Trophoblast cell (in vitro differentiated cells and primary cell): Measurements from ENCODE around the gene ZNF23.

Experiments used
- DNase-seq, 2 donors: peaks; one replicate each; pipeline ENCODE4 v3.0.0-alpha.2; 2016
- H2AFZ ChIP-seq: 2 replicates; pipeline ENCODE4 v1.6.1; 2013; ENCODE audit warnings: low read length, moderate library complexity, mild to moderate bottlenecking; ENCODE audit not compliant: insufficient read depth, poor library complexity
- H2AK5ac ChIP-seq: 2 replicates; pipeline ENCODE4 v1.6.1; 2013; ENCODE audit warnings: mild to moderate bottlenecking, low read length
- H2BK120ac ChIP-seq: 2 replicates; pipeline ENCODE4 v1.6.1; 2013; ENCODE audit warnings: low read length, mild to moderate bottlenecking, moderate library complexity; ENCODE audit not compliant: insufficient read depth, poor library complexity
- H2BK12ac ChIP-seq: 2 replicates; pipeline ENCODE4 v1.6.1; 2013; ENCODE audit warnings: mild to moderate bottlenecking, low read length, moderate library complexity
- H2BK5ac ChIP-seq: 2 replicates; pipeline ENCODE4 v1.6.1; 2013; ENCODE audit warnings: low read length, low read depth, moderate library complexity, mild to moderate bottlenecking; ENCODE audit not compliant: poor library complexity
- H3K14ac ChIP-seq: 2 replicates; pipeline ENCODE4 v1.6.1; 2013; ENCODE audit warnings: mild to moderate bottlenecking, low read length
- H3K18ac ChIP-seq: 2 replicates; pipeline ENCODE4 v1.6.1; 2013; ENCODE audit warnings: mild to moderate bottlenecking, low read length
- H3K23ac ChIP-seq: 2 replicates; pipeline ENCODE4 v1.6.1; 2013; ENCODE audit warnings: low read length
- H3K27ac ChIP-seq: 2 replicates; pipeline ENCODE4 v1.5.1; 2013; ENCODE audit warnings: low read depth, mild to moderate bottlenecking, inconsistent platforms, low read length, moderate library complexity
- H3K27me3 ChIP-seq: 2 replicates; pipeline ENCODE4 v1.6.1; 2013; ENCODE audit warnings: inconsistent platforms, mild to moderate bottlenecking, low read length, moderate library complexity; ENCODE audit not compliant: insufficient read depth
- H3K36me3 ChIP-seq, 2 experiments: 1 replicate in 1 of 2; 2 replicates in 1 of 2; pipeline ENCODE4 v1.6.1; 2013; ENCODE audit warnings: low read length in 2 of 2, mild to moderate bottlenecking in 2 of 2, moderate library complexity in 1 of 2; ENCODE audit not compliant: insufficient read depth in 2 of 2, control insufficient read depth in 1 of 2
- H3K4ac ChIP-seq: 2 replicates; pipeline ENCODE4 v1.6.1; 2013; ENCODE audit warnings: low read depth, mild to moderate bottlenecking, low read length, moderate library complexity
- H3K4me1 ChIP-seq, 2 experiments: 1 replicate in 1 of 2; 2 replicates in 1 of 2; pipeline ENCODE4 v1.6.1; 2013; ENCODE audit warnings: low read length in 2 of 2, mild to moderate bottlenecking in 2 of 2, moderate library complexity in 1 of 2; ENCODE audit not compliant: insufficient read depth in 2 of 2, control insufficient read depth in 1 of 2
- H3K4me2 ChIP-seq: 2 replicates; pipeline ENCODE4 v1.6.1; 2013; ENCODE audit warnings: inconsistent platforms, mild to moderate bottlenecking, low read length, moderate library complexity
- H3K4me3 ChIP-seq: 2 replicates; pipeline ENCODE4 v1.5.1; 2013; ENCODE audit warnings: mild to moderate bottlenecking, low read depth, low read length, inconsistent platforms
- H3K79me1 ChIP-seq: one replicate; pipeline ENCODE4 v1.6.1; 2013; ENCODE audit warnings: low read length
- H3K79me2 ChIP-seq: 2 replicates; pipeline ENCODE4 v1.6.1; 2013; ENCODE audit warnings: low read length, mild to moderate bottlenecking; ENCODE audit not compliant: control insufficient read depth, insufficient read depth, poor library complexity
- H3K9ac ChIP-seq: 2 replicates; pipeline ENCODE4 v1.6.1; 2013; ENCODE audit warnings: mild to moderate bottlenecking, low read length
- H3K9me3 ChIP-seq: 2 replicates; pipeline ENCODE4 v1.6.1; 2013; ENCODE audit warnings: low read depth, mild to moderate bottlenecking, control low read depth, inconsistent platforms, low read length; ENCODE audit not compliant: insufficient read depth
- H4K12ac ChIP-seq: 2 replicates; pipeline ENCODE4 v1.6.1; 2013; ENCODE audit warnings: low read depth, mild to moderate bottlenecking, low read length, moderate library complexity
- H4K8ac ChIP-seq: 2 replicates; pipeline ENCODE4 v1.6.1; 2013; ENCODE audit warnings: low read depth, mild to moderate bottlenecking, low read length, moderate library complexity
- H4K91ac ChIP-seq: one replicate; pipeline ENCODE4 v1.6.1; 2013; ENCODE audit warnings: low read depth, mild to moderate bottlenecking, low read length, moderate library complexity
- WGBS: extraction: QIAGEN DNeasy Blood & Tissue Kit; methylation state at CpG from one replicate; pipeline ENCODE4 v1.1.7; 2013; ENCODE audit warnings: missing lambda C conversion rate; ENCODE audit not compliant: insufficient read length, insufficient coverage; ENCODE audit errors: extremely low coverage; 5-methylcytosine and 5-hydroxymethylcytosine counted together

The ZNF23 gene

GRCh38 chr16:71423016-71423415, 39.0 kb downstream of the ZNF23 start:
- H4K91ac ChIP-seq: no peak overlapping the region
- H3K23ac ChIP-seq: no peak overlapping the region
- no peak overlapping the region for H2BK120ac ChIP-seq
- H3K27ac ChIP-seq: no peak overlapping the region
- no peak overlapping the region for H2BK5ac ChIP-seq
- H3K4ac ChIP-seq: no peak overlapping the region
- no peak overlapping the region for H2BK12ac ChIP-seq
- peaks cover 2% of the 10 kb centered on the region for H3K27me3 ChIP-seq
- no peak overlapping the region for H3K18ac ChIP-seq
- H4K12ac ChIP-seq: no peak overlapping the region
- DNase-seq: no peak
- H3K79me1 ChIP-seq: no peaks in the 10 kb centered on the region
- H2AFZ ChIP-seq: no peak overlapping the region
- no CpG with 5 or more reads among the region's 2 CpGs for WGBS
- H2AK5ac ChIP-seq: no peak overlapping the region
- no peaks in the 10 kb centered on the region for H3K79me2 ChIP-seq
- H3K9ac ChIP-seq: no peak overlapping the region
- peaks cover 2% of the 10 kb centered on the region for H3K9me3 ChIP-seq
- H4K8ac ChIP-seq: no peak overlapping the region
- no peak overlapping the region for H3K4me3 ChIP-seq
- H3K36me3 ChIP-seq: no peaks in the 10 kb centered on the region
- peaks cover 3 to 4% of the 10 kb centered on the region in 2 experiments for H3K4me1 ChIP-seq
- H3K14ac ChIP-seq: no peak overlapping the region
- no peak overlapping the region for H3K4me2 ChIP-seq

DNA sequence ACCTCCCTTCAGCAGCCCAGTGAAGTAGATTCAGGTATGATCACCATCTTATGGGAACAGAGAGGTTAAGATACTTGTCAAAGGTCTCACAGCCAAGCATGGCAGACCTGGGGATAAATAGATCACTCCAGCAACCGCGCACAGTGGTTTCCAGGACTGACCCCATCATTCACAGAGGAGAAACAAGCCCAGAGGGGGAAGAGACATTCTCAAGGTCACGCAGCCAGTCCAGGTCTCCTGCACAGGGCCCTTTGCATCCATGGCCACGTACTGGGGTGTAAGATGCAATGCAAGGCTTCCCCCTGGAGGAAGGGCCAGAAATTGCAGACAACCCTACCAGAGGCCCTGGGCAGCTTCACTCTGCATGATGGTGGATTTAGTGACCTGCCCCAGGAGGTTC, 40.1 kb downstream of the ZNF23 start:
- no peak overlapping the region for H3K27ac ChIP-seq
- WGBS: no CpG with 5 or more reads among the region's 4 CpGs
- no peaks in the 10 kb centered on the region for H3K36me3 ChIP-seq
- H3K4me3 ChIP-seq: no peak overlapping the region
- no peak overlapping the region for H2BK120ac ChIP-seq
- H3K23ac ChIP-seq: no peak overlapping the region
- peaks cover 2% of the 10 kb centered on the region for H3K27me3 ChIP-seq
- no peak overlapping the region for H3K4me2 ChIP-seq
- no peak overlapping the region for H4K12ac ChIP-seq
- peak in 1 of 2 donors; percentile 56 for DNase-seq
- H2BK12ac ChIP-seq: no peak overlapping the region
- H3K9me3 ChIP-seq: peaks cover 2% of the 10 kb centered on the region
- no peak overlapping the region for H3K14ac ChIP-seq
- H3K79me1 ChIP-seq: no peaks in the 10 kb centered on the region
- peaks cover 3 to 4% of the 10 kb centered on the region in 2 experiments for H3K4me1 ChIP-seq
- H3K4ac ChIP-seq: no peak overlapping the region
- no peak overlapping the region for H3K18ac ChIP-seq
- H3K79me2 ChIP-seq: no peaks in the 10 kb centered on the region
- H3K9ac ChIP-seq: peak overlapping the region; percentile 16
- H2AFZ ChIP-seq: no peak overlapping the region
- no peak overlapping the region for H2AK5ac ChIP-seq
- H2BK5ac ChIP-seq: no peak overlapping the region
- H4K8ac ChIP-seq: no peak overlapping the region
- H4K91ac ChIP-seq: no peak overlapping the region

GRCh38 chr16:71414038-71414437, 48.0 kb downstream of the ZNF23 start:
- Histone ChIP-seq H3K36me3 (no peaks in the 10 kb centered on the region), H3K27me3 (no peaks in the 10 kb centered on the region), H3K4me3 (no peak overlapping the region), H2BK5ac (no peak overlapping the region), H3K27ac (no peak overlapping the region), H2AK5ac (no peak overlapping the region), H4K12ac (no peak overlapping the region), H3K14ac (no peak overlapping the region), H3K4me2 (no peak overlapping the region), H3K18ac (no peak overlapping the region), H3K4me1 (peaks cover 3% of the 10 kb centered on the region in 2 experiments), H4K91ac (no peak overlapping the region), H4K8ac (no peak overlapping the region), H3K79me1 (no peaks in the 10 kb centered on the region), H3K9ac (no peak overlapping the region), H2AFZ (no peak overlapping the region), H3K23ac (no peak overlapping the region), H2BK120ac (no peak overlapping the region), H2BK12ac (no peak overlapping the region), H3K79me2 (no peaks in the 10 kb centered on the region), H3K4ac (no peak overlapping the region), H3K9me3 (peaks cover 2% of the 10 kb centered on the region)
- no CpG with 5 or more reads among the region's 5 CpGs for WGBS
- DNase-seq: no peak

DNA sequence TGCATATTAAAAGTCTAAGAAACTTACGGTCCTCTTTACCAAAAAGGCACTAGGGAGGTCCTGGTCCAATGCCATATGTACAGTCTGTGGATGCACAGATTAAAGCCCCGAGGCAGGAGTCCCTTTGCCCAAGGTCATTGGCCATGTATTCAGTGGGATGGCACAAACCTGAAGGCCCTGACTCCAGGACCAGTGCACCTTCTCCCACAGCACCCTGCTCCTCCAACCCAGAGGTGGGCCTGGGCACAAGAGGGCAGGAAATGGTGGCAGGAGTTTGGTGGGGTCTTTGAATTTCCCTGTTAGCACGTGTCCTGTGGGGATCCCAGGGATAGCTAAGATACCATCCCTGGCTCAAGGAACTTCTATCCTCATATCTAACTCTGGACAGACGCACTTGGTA, 48.7 kb downstream of the ZNF23 start:
- Histone ChIP-seq H3K4me2 (no peak overlapping the region), H3K27me3 (no peaks in the 10 kb centered on the region)
- WGBS: no CpG with 5 or more reads among the region's 4 CpGs

More for the DNA sequence above, 48.7 kb downstream of the ZNF23 start:
- Histone ChIP-seq H2AK5ac (no peak overlapping the region), H3K9ac (no peak overlapping the region), H2BK12ac (no peak overlapping the region), H2AFZ (no peak overlapping the region), H3K9me3 (peaks cover 2% of the 10 kb centered on the region), H3K4me3 (no peak overlapping the region), H2BK120ac (no peak overlapping the region), H3K36me3 (no peaks in the 10 kb centered on the region), H3K79me1 (no peaks in the 10 kb centered on the region), H3K18ac (no peak overlapping the region), H4K91ac (no peak overlapping the region), H2BK5ac (no peak overlapping the region), H3K79me2 (no peaks in the 10 kb centered on the region), H4K8ac (no peak overlapping the region), H3K4ac (no peak overlapping the region), H3K27ac (no peak overlapping the region), H4K12ac (no peak overlapping the region), H3K14ac (no peak overlapping the region), H3K4me1 (peaks cover 3% of the 10 kb centered on the region in 2 experiments), H3K23ac (no peak overlapping the region)
- DNase-seq: no peak
